KMS-11 (cell line): ENCODE measurements around the gene METTL13.
A peak's percentile ranks its signal among the peaks of the same experiment; 100 is the strongest.
"Not testable (repeated sequence)": the region's sequence is repeated elsewhere in the genome, so short reads cannot be mapped to it uniquely, and the experiment has no call there.

Experiments
- H2AFZ ChIP-seq: fragments of 200-600 bp; sonication (generic); 2 replicates; pipeline ENCODE4 v1.6.1; 2016; ENCODE audit warnings: antibody characterized with exemption, mixed run types, low read depth
- H3K27ac ChIP-seq: fragments of 200-600 bp; sonication (generic); 2 replicates; pipeline ENCODE4 v1.6.1; 2016; ENCODE audit warnings: mild to moderate bottlenecking, mixed run types
- H3K27me3 ChIP-seq: fragments of 200-600 bp; sonication (generic); 2 replicates; pipeline ENCODE4 v1.6.1; 2017; ENCODE audit warnings: mild to moderate bottlenecking, low read depth, mixed run types, moderate library complexity; ENCODE audit not compliant: insufficient read depth
- H3K36me3 ChIP-seq: fragments of 200-600 bp; sonication (generic); 2 replicates; pipeline ENCODE4 v1.6.1; 2017; ENCODE audit warnings: mild to moderate bottlenecking, mixed run types; ENCODE audit not compliant: insufficient read depth
- H3K4me1 ChIP-seq: fragments of 200-600 bp; sonication (generic); 2 replicates; pipeline ENCODE4 v1.6.1; 2016; ENCODE audit warnings: mild to moderate bottlenecking, low read depth, mixed run types; ENCODE audit not compliant: poor library complexity, severe bottlenecking
- H3K4me2 ChIP-seq: fragments of 200-600 bp; sonication (generic); 2 replicates; pipeline ENCODE4 v1.7.0; 2016; ENCODE audit warnings: mild to moderate bottlenecking, mixed run types
- H3K4me3 ChIP-seq: fragments of 200-600 bp; sonication (generic); IDR thresholded peaks from 2 replicates; pipeline ENCODE4 v1.6.1; 2017; ENCODE audit warnings: low read depth, low read length, mixed read lengths; ENCODE audit not compliant: insufficient read depth
- H3K79me2 ChIP-seq: fragments of 200-600 bp; sonication (generic); 2 replicates; pipeline ENCODE4 v1.6.1; 2016; ENCODE audit warnings: low read depth, mixed run types; ENCODE audit not compliant: insufficient read depth
- H3K9ac ChIP-seq: fragments of 200-600 bp; sonication (generic); 2 replicates; pipeline ENCODE4 v1.6.1; 2016; ENCODE audit warnings: mild to moderate bottlenecking, mixed run types
- H4K20me1 ChIP-seq: fragments of 200-600 bp; sonication (generic); 2 replicates; pipeline ENCODE4 v1.6.1; 2016; ENCODE audit warnings: mild to moderate bottlenecking, mixed run types; ENCODE audit not compliant: insufficient read depth
- TF ChIP-seq, protein P1 (sequence below): fragments of 200-600 bp; sonication (generic); conservative IDR thresholded peaks from 2 replicates; pipeline ENCODE4 v1.6.1; 2017; ENCODE audit warnings: low read depth, mild to moderate bottlenecking, antibody characterized with exemption, low read length, moderate library complexity, mixed read lengths

Gene METTL13

GRCh38 chr1:171799166-171799565, 17.7 kb downstream of the METTL13 start:
- no peak overlapping the region for H3K4me2 ChIP-seq

DNA sequence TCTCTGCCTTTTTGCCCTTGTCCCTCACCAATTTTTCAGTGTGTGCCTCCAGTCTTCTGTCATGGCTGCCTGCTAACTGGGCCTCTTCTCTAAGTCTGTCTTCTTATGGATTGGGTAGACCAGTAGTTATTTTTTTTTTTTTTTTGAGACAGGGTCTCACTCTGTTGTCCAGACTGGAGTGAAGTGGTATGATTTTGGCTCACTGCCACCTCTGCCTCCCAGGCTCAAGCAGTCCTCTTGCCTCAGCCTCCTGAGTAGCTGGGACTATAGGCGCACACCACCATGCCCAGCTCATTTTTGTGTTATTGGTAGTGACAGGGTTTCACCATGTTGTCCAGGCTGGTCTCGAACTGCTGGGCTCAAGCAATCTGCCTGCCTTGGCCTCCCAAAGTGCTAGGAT, 18.2 kb downstream of the METTL13 start:
- H3K4me3 ChIP-seq, H3K27me3 ChIP-seq, H3K4me2 ChIP-seq, H2AFZ ChIP-seq, H3K27ac ChIP-seq, H3K9ac ChIP-seq, H4K20me1 ChIP-seq, H3K4me1 ChIP-seq, H3K79me2 ChIP-seq, H3K36me3 ChIP-seq: not testable (repeated sequence)

More at GRCh38 chr1:171799166-171799565, 17.7 kb downstream of the METTL13 start:
- H2AFZ ChIP-seq = no peak overlapping the region
- no peak overlapping the region for H3K4me3 ChIP-seq
- H3K4me1 ChIP-seq = no peaks in the 10 kb centered on the region
- H3K79me2 ChIP-seq = no peaks in the 10 kb centered on the region
- TF ChIP-seq, protein P1, sequence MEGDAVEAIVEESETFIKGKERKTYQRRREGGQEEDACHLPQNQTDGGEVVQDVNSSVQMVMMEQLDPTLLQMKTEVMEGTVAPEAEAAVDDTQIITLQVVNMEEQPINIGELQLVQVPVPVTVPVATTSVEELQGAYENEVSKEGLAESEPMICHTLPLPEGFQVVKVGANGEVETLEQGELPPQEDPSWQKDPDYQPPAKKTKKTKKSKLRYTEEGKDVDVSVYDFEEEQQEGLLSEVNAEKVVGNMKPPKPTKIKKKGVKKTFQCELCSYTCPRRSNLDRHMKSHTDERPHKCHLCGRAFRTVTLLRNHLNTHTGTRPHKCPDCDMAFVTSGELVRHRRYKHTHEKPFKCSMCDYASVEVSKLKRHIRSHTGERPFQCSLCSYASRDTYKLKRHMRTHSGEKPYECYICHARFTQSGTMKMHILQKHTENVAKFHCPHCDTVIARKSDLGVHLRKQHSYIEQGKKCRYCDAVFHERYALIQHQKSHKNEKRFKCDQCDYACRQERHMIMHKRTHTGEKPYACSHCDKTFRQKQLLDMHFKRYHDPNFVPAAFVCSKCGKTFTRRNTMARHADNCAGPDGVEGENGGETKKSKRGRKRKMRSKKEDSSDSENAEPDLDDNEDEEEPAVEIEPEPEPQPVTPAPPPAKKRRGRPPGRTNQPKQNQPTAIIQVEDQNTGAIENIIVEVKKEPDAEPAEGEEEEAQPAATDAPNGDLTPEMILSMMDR = no peak
- no peak overlapping the region for H3K9ac ChIP-seq
- no peaks in the 10 kb centered on the region for H4K20me1 ChIP-seq
- H3K27ac ChIP-seq = no peak overlapping the region
- H3K36me3 ChIP-seq = no peaks in the 10 kb centered on the region
- H3K27me3 ChIP-seq = no peaks in the 10 kb centered on the region

GRCh38 chr1:171800342-171800741, 18.9 kb downstream of the METTL13 start:
- H3K4me3 ChIP-seq = no peak overlapping the region
- H3K9ac ChIP-seq = no peak overlapping the region
- H3K27me3 ChIP-seq = no peaks in the 10 kb centered on the region
- no peak overlapping the region for H3K4me2 ChIP-seq
- H2AFZ ChIP-seq = no peak overlapping the region
- no peaks in the 10 kb centered on the region for H4K20me1 ChIP-seq
- no peaks in the 10 kb centered on the region for H3K36me3 ChIP-seq
- no peaks in the 10 kb centered on the region for H3K79me2 ChIP-seq
- H3K27ac ChIP-seq = no peak overlapping the region
- TF ChIP-seq, protein P1 = no peak
- H3K4me1 ChIP-seq = no peaks in the 10 kb centered on the region

GRCh38 chr1:171800851-171801250, 19.4 kb downstream of the METTL13 start:
- Histone ChIP-seq H3K79me2 (no peaks in the 10 kb centered on the region), H3K4me1 (peaks cover 3% of the 10 kb centered on the region), H3K36me3 (no peaks in the 10 kb centered on the region), H3K27me3 (no peaks in the 10 kb centered on the region), H3K9ac (no peak overlapping the region), H3K4me3 (no peak overlapping the region), H3K4me2 (no peak overlapping the region), H3K27ac (no peak overlapping the region), H4K20me1 (no peaks in the 10 kb centered on the region), H2AFZ (no peak overlapping the region)
- TF ChIP-seq, protein P1 = no peak

- Histone ChIP-seq H3K9ac (no peak overlapping the region), H3K79me2 (no peaks in the 10 kb centered on the region), H3K4me3 (no peak overlapping the region), H4K20me1 (no peaks in the 10 kb centered on the region), H3K4me2 (no peak overlapping the region), H3K27me3 (no peaks in the 10 kb centered on the region), H3K36me3 (no peaks in the 10 kb centered on the region), H3K4me1 (peaks cover 6% of the 10 kb centered on the region), H2AFZ (no peak overlapping the region), H3K27ac (no peak overlapping the region)
- TF ChIP-seq, protein P1 = peak; percentile 96
Observed at GRCh38 chr1:171801487-171801891, 20.0 kb downstream of the METTL13 start.
